ENCODE measurements around the gene CAST.

Gene CAST

GRCh38 chr5:96702503-96703383 lies 40.6 kb downstream of the CAST start:
- TF ChIP-seq CTCF (conservative IDR thresholded peaks at IDR 0.05) = no peak
- H3K27ac ChIP-seq = peak overlapping the region; percentile 57

- TF ChIP-seq CTCF (conservative IDR thresholded peaks at IDR 0.05) = no peak
- H3K27ac ChIP-seq = peak overlapping the region; percentile 57
Measured at GRCh38 chr5:96703384-96703920, 41.3 kb downstream of the CAST start.

GRCh38 chr5:96703995-96704394 lies 41.8 kb downstream of the CAST start:
- peak overlapping the region; percentile 57; the same call in 1 of the 2 replicates for H3K27ac ChIP-seq

GRCh38 chr5:96706433-96707111 lies 44.4 kb downstream of the CAST start:
- no peak overlapping the region for H3K27ac ChIP-seq
- no peak for TF ChIP-seq CTCF (conservative IDR thresholded peaks at IDR 0.05)

More at GRCh38 chr5:96703995-96704394, 41.8 kb downstream of the CAST start:
- TF ChIP-seq CTCF (conservative IDR thresholded peaks at IDR 0.05) = no peak

- TF ChIP-seq CTCF (conservative IDR thresholded peaks at IDR 0.05) = no peak
- H3K27ac ChIP-seq = no peak overlapping the region
Measured at GRCh38 chr5:96708600-96708999, 46.4 kb downstream of the CAST start.

- H3K27ac ChIP-seq = no peak overlapping the region
- no peak for TF ChIP-seq CTCF (conservative IDR thresholded peaks at IDR 0.05)
Measured at GRCh38 chr5:96709152-96709821, 47.1 kb downstream of the CAST start.

All from VCaP (cell line).